Keratinocyte (primary cell): ENCODE results near the gene PRLH. TPM values are rescaled to one million over a fixed set of nuclear protein-coding genes. Genes with fewer than 3 reads are reported as not detected.

Experiments
- DNase-seq: peaks from one replicate; pipeline ENCODE4 v3.0.0-alpha.2; 2011; ENCODE audit warnings: low read depth, missing footprints, low spot score
- FAIRE-seq: peaks from 2 replicates; lab custom pipeline; 2011; peaks lifted over from hg19 to GRCh38; lab: Jason Lieb, UNC
- H2AFZ ChIP-seq: 2 replicates; pipeline ENCODE4 v1.6.0; 2012; ENCODE audit warnings: low read length, control low read depth, inconsistent platforms; ENCODE audit not compliant: control insufficient read depth
- H3K27ac ChIP-seq: 2 replicates; pipeline ENCODE4 v1.5.1; 2011; ENCODE audit warnings: low read length; ENCODE audit not compliant: control insufficient read depth, insufficient read depth
- H3K27me3 ChIP-seq: 3 replicates; pipeline ENCODE4 v1.6.0; 2011; ENCODE audit warnings: low read length; ENCODE audit not compliant: control insufficient read depth, insufficient read depth; ENCODE audit errors: extremely low read depth
- H3K36me3 ChIP-seq, 2 experiments: 2 replicates in 1 of 2; 3 replicates in 1 of 2; pipeline ENCODE4 v1.5.1; 2011; ENCODE audit warnings: low read length in 2 of 2, mild to moderate bottlenecking in 1 of 2; ENCODE audit not compliant: control insufficient read depth in 2 of 2, insufficient read depth in 2 of 2; ENCODE audit errors: extremely low read depth in 1 of 2
- H3K4me1 ChIP-seq: 3 replicates; pipeline ENCODE4 v1.5.1; 2011; ENCODE audit warnings: low read length; ENCODE audit not compliant: control insufficient read depth, insufficient read depth; ENCODE audit errors: extremely low read depth
- H3K4me2 ChIP-seq: 3 replicates; pipeline ENCODE4 v1.6.0; 2011; ENCODE audit warnings: low read depth, low read length; ENCODE audit not compliant: control insufficient read depth, insufficient read depth; ENCODE audit errors: extremely low read depth
- H3K4me3 ChIP-seq, 3 experiments: fragments of 200-600 bp in 1 of 3; sonication (generic) in 1 of 3; 2 replicates in 2 of 3; 3 replicates in 1 of 3; pipeline ENCODE4 v1.5.1; 2011 to 2016; ENCODE audit warnings: low read length in 3 of 3, mild to moderate bottlenecking in 3 of 3, control low read depth in 2 of 3, inconsistent platforms in 1 of 3, low read depth in 1 of 3, mixed read lengths in 1 of 3, mixed run types in 1 of 3, moderate library complexity in 1 of 3; ENCODE audit not compliant: control insufficient read depth in 2 of 3, insufficient read depth in 2 of 3; ENCODE audit errors: extremely low read depth in 1 of 3
- H3K79me2 ChIP-seq: 2 replicates; pipeline ENCODE4 v1.6.0; 2012; ENCODE audit warnings: low read length; ENCODE audit not compliant: control insufficient read depth, insufficient read depth
- H3K9ac ChIP-seq: 3 replicates; pipeline ENCODE4 v1.6.0; 2011; ENCODE audit warnings: low read length; ENCODE audit not compliant: control insufficient read depth, insufficient read depth; ENCODE audit errors: extremely low read depth
- H3K9me1 ChIP-seq: 3 replicates; pipeline ENCODE4 v1.6.0; 2011; ENCODE audit warnings: low read length; ENCODE audit not compliant: control insufficient read depth, insufficient read depth; ENCODE audit errors: extremely low read depth
- H3K9me3 ChIP-seq: 2 replicates; pipeline ENCODE4 v1.5.1; 2012; ENCODE audit warnings: low read depth, low read length; ENCODE audit not compliant: control insufficient read depth
- H4K20me1 ChIP-seq: 3 replicates; pipeline ENCODE4 v1.6.0; 2011; ENCODE audit warnings: low read length; ENCODE audit not compliant: control insufficient read depth, insufficient read depth; ENCODE audit errors: extremely low read depth
- CTCF ChIP-seq, 3 experiments: IDR thresholded peaks in 1 of 3; conservative IDR thresholded peaks in 1 of 3; optimal IDR thresholded peaks in 1 of 3; 2 replicates in 2 of 3; 3 replicates in 1 of 3; pipeline versions ENCODE3 to v1.5.1; 2011; ENCODE audit warnings: low read length in 3 of 3, mild to moderate bottlenecking in 3 of 3, moderate library complexity in 2 of 3, control low read depth in 1 of 3, inconsistent platforms in 1 of 3; ENCODE audit not compliant: insufficient read depth in 2 of 3; ENCODE audit errors: extremely low read depth in 1 of 3
- EZH2 ChIP-seq: IDR thresholded peaks from one replicate; pipeline ENCODE4 v1.6.1; 2012; ENCODE audit warnings: inconsistent platforms, mild to moderate bottlenecking, low read length, moderate library complexity
- dilution Hi-C: fragments of 300-500 bp; cut with MboI; formaldehyde crosslinking; loops from one replicate; pipeline ENCODE4 v1.7.0; 2020; ENCODE audit warnings: low sequenced_read_pairs; ENCODE audit not compliant: extremely low pct_ligation_motif_present
- polyA plus RNA-seq, 5 experiments: library from polyadenylated mRNA; depleted of rRNA in 3 of 5; stranded (reverse) in 3 of 5; stranded (forward) in 1 of 5; unstranded in 1 of 5; fragments of >200 nt; gene quantifications; 1 replicate in 1 of 5; 2 replicates in 3 of 5; 3 replicates in 1 of 5; pipeline versions ENCODE4 v1.2.1 to v1.2.3, GENCODE V29; 2011 to 2012; ENCODE audit warnings: missing spikeins in 2 of 5, low read depth in 1 of 5, low replicate concordance in 1 of 5

The PRLH gene
- polyA plus RNA-seq, 1 donor (not counting 4 experiments of a cell fraction or from before 2014, with no cell fraction given): not detected

GRCh38 chr2:237612527-237613357 is 46.4 kb downstream of the PRLH start:
- Histone ChIP-seq H4K20me1 (no peaks in the 10 kb centered on the region), H3K27me3 (peaks cover 5% of the 10 kb centered on the region), H3K79me2 (no peaks in the 10 kb centered on the region), H3K27ac (no peak overlapping the region), H3K36me3 (no peaks in the 10 kb centered on the region), H3K4me3 (no peak overlapping the region), H3K4me1 (no peaks in the 10 kb centered on the region), H3K9me3 (no peaks in the 10 kb centered on the region), H3K9ac (no peak overlapping the region), H3K9me1 (no peaks in the 10 kb centered on the region), H2AFZ (no peak overlapping the region), H3K4me2 (no peak overlapping the region)
- DNase-seq (no peak), FAIRE-seq (no peak)
- dilution Hi-C loops: no loop called here
- TF ChIP-seq EZH2: no peak
- TF ChIP-seq CTCF (optimal IDR thresholded peaks at IDR 0.05 in 1 of 3, IDR thresholded peaks at IDR 0.05 in 1 of 3, conservative IDR thresholded peaks at IDR 0.05 in 1 of 3; ENCODE audit: extremely low read depth in 1 of 3, insufficient read depth in 2 of 3, low read length in 3 of 3): no peak

GRCh38 chr2:237613679-237614078 is 47.3 kb downstream of the PRLH start:
- no peak for FAIRE-seq
- Histone ChIP-seq H2AFZ (no peak overlapping the region), H3K27me3 (peaks cover 5% of the 10 kb centered on the region), H3K79me2 (no peaks in the 10 kb centered on the region), H3K9ac (no peak overlapping the region), H3K4me3 (no peak overlapping the region), H3K4me2 (no peak overlapping the region), H3K9me3 (no peaks in the 10 kb centered on the region), H3K9me1 (no peaks in the 10 kb centered on the region), H3K36me3 (no peaks in the 10 kb centered on the region), H3K27ac (no peak overlapping the region), H4K20me1 (no peaks in the 10 kb centered on the region), H3K4me1 (no peaks in the 10 kb centered on the region)
- dilution Hi-C loops: no loop called here
- no peak for DNase-seq
- no peak for TF ChIP-seq EZH2
- TF ChIP-seq CTCF (optimal IDR thresholded peaks at IDR 0.05 in 1 of 3, IDR thresholded peaks at IDR 0.05 in 1 of 3, conservative IDR thresholded peaks at IDR 0.05 in 1 of 3; ENCODE audit: extremely low read depth in 1 of 3, insufficient read depth in 2 of 3, low read length in 3 of 3): no peak
